Esophagus muscularis mucosa (tissue), 3 donors: ENCODE measurements around the gene TRERF1.

Experiments
- POLR2A ChIP-seq: fragments of 450-650 bp; IDR thresholded peaks from one replicate; pipeline ENCODE4 v1.6.1; 2017; ENCODE audit warnings: antibody characterized with exemption, moderate library complexity, mild to moderate bottlenecking, low read depth
- POLR2AphosphoS5 ChIP-seq, 2 donors: sonication (generic); formaldehyde crosslinking; IDR thresholded peaks; one replicate each; pipeline ENCODE4 v1.6.1; 2017; ENCODE audit warnings: antibody characterized with exemption in 2 of 2
- TF ChIP-seq, protein P1 (sequence below), 3 experiments: fragments of 200-600 bp in 2 of 3; fragments of 450-650 bp in 1 of 3; sonication (generic) in 2 of 3; IDR thresholded peaks; one replicate each; pipeline ENCODE4 v1.5.1; 2017 to 2019; ENCODE audit warnings: antibody characterized with exemption in 3 of 3, mild to moderate bottlenecking in 2 of 3, moderate library complexity in 1 of 3

DNA sequence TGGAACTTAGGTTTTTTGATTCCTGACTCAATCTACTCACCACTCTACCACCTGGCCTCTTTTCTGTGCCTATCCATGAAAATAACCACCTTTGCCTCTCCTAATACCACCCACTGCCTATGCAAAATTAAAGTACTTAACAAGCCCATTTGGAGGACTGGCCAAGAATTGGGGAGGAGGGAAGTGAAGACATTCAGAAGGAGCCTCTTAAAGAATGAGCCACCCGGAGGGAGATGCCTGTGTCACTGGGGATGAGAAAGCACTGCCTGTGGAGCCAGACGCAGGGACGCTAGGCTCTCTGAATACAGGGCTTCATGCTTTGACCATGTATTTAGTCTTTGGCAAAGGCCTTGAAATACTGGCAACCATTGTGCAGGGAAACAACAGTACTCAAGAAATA, 194.1 kb downstream of the TRERF1 start:
- TF ChIP-seq, protein P1, sequence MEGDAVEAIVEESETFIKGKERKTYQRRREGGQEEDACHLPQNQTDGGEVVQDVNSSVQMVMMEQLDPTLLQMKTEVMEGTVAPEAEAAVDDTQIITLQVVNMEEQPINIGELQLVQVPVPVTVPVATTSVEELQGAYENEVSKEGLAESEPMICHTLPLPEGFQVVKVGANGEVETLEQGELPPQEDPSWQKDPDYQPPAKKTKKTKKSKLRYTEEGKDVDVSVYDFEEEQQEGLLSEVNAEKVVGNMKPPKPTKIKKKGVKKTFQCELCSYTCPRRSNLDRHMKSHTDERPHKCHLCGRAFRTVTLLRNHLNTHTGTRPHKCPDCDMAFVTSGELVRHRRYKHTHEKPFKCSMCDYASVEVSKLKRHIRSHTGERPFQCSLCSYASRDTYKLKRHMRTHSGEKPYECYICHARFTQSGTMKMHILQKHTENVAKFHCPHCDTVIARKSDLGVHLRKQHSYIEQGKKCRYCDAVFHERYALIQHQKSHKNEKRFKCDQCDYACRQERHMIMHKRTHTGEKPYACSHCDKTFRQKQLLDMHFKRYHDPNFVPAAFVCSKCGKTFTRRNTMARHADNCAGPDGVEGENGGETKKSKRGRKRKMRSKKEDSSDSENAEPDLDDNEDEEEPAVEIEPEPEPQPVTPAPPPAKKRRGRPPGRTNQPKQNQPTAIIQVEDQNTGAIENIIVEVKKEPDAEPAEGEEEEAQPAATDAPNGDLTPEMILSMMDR (IDR thresholded peaks at IDR 0.05): no peak
- TF ChIP-seq POLR2AphosphoS5 (IDR thresholded peaks at IDR 0.05) (no peak), POLR2A (no peak)
